Fibroblast of skin of abdomen (primary cell): ENCODE results near the gene AIRE.
"Not testable (repeated sequence)": the region's sequence is repeated elsewhere in the genome, so short reads cannot be mapped to it uniquely, and the experiment has no call there.

ENCODE experiments used
- DNase-seq: peaks from one replicate; pipeline ENCODE4 v3.0.0-alpha.2; 2013

AIRE gene

DNA sequence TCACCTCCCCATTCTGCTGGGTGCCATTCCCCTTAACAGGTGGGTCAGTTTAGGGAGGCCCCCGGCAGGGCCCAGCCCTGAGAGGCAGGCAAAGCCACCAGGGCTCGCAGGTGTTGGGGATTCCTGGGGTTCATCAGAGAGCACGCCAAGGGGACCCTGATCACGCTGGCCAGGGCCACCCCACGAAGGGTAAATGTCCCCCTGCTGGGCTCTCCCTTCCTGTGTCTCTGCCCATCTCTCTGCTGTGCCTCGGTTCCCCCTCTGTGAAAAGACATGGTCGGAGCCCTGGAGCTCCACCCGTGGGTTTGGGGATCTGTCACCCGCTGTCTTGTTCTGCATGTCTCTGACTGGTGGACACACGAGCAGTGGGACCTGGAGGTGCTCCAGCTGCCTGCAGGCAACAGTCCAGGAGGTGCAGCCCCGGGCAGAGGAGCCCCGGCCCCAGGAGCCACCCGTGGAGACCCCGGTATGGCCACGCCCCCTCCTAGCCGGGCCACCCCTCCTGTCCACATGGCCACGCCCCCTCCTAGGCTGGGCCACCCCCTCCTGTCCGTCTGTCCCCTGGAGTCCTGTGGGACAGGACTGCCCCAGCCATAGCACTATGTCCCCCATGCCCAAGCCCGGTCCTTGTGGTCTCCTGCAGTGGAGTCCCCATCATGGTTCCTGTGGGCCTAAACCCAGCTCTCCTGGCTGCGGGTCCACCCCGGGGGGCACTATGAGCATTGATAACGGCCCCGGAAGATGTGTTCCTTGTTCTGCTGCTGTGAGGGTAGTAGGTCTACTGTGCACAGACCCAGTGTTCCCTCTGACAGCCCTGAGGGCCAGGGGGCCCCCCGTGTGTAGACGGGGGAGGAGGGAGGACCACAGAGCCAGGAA is 6.5 kb downstream of the AIRE start:
- no peak for DNase-seq

DNA sequence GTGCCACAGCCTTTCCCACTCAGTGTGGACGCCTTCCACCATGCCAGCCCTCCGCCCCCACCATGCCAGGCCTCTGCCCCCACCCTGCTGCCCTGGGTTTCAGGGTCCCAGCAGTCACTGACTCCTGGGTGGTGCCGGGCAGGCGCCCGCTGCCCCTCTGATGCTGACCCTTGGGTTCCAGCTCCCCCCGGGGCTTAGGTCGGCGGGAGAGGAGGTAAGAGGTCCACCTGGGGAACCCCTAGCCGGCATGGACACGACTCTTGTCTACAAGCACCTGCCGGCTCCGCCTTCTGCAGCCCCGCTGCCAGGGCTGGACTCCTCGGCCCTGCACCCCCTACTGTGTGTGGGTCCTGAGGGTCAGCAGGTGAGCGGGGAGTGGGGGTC is 7.1 kb downstream of the AIRE start:
- DNase-seq, result no peak

DNA sequence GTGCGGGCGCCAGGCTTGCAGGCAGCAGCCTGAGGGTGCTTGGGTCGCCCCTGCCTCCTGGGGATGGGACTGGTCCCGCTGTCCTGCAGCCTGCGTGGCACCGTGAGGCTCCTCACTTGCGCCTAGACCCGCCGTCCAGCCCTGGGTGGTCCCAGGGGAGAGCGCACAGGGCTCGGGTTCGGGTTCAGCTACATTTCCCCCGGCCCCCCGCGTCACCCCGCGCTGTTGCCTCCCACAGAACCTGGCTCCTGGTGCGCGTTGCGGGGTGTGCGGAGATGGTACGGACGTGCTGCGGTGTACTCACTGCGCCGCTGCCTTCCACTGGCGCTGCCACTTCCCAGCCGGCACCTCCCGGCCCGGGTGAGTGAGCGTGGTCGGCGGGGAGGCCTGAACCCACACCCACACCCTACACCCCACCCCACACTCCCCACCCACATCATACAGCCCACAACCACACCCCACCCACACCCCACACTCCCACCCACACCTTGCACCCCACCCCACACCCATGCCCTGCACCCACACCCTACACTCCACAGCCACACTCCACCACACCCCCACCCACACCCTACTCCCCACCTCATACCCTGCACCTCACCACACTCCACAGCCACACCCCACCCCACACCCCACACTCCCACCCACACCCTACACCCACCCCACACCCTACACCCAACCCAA is 8.0 kb downstream of the AIRE start:
- no peak for DNase-seq

DNA sequence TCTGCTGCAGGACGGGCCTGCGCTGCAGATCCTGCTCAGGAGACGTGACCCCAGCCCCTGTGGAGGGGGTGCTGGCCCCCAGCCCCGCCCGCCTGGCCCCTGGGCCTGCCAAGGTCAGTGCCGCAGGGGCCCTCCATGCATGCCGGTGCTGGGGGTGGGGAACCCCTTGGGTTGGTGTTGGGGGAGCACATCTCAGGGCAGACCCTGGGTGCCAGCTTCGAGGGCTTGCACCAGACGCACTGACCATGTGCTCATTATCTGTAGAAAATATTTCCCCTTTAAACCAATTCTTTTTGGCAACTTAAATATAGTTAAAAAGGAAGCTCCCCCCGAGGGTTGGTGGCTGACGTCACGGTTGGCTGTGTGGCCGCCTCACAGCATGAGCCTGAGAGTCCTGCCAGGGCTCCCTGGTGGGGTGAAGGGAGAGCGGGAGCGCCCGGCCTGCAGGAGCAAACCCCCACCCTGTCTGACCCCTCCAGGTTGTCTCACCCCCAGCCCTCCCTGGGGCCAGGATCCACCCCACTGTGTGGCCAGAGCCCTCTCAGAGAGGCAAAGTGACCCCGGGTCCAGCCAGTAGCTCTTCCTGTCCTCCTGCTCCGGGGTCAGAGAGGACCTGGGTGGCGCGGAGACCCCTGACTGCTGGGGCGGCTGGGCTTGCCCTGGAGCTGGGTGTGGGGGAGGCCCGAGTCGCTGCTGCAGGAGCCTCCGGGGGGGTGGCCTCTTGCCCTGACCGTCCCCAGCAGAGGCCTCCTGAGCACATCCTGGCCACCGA is 8.9 kb downstream of the AIRE start:
- peak; percentile 14 for DNase-seq

DNA sequence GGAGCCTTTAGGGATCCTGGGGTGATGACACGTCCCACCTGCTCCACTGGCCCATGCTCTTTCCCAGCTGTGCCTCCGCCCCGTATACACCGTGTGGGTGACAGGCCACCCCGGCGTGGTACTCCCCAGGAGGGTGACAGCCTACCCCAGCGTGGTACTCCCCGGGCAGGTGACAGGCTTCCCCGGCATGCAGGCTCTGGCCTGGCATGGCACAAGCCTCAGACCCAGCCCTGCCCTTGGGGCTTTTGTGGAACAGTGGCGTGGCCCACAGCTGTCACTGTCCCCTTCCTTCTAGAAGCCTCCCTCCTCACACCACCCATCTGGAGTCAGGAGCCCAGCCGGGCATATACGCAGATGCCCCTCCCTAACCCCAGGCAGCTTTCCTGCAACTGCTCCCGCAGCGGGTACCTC is 9.5 kb downstream of the AIRE start:
- no peak for DNase-seq

DNA sequence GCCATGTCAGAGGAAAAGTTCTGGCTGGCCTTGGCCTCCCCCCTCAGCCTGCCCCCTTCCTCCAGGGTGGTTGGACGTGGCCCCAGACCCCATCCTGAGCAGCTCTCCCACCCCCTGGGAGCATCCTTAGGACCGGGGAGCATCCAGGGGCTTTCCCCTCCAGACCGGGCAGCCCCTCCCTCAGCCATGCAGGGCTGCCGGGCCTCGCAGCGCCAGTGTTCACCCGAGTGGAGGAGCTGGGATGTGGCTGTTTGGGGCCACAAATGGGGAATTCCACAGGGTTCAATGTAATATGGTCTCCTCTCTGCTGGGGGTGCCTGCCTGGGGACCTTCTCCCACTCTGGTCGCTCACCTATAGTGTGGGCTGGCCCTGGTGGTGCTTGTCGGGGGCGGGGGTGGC is 10.0 kb downstream of the AIRE start:
- no peak for DNase-seq

DNA sequence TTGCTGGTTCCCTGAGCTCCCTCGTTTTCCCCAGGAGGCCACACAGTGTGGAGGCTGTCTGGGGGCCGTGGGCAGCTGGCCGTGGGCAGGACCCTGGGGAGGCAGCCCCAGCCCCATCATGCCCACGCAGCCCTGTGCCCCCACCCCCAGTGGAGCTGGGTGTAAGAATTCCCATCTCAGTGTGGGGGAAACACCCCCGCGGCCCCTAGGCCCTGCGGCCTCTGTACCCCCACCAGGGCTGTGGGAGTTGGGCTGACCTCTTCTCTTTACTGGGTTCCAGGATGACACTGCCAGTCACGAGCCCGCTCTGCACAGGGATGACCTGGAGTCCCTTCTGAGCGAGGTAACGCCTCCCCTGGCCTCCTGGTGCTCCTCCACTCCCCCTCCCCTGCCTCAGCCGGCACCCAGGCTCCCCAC is 10.4 kb downstream of the AIRE start:
- no peak for DNase-seq

DNA sequence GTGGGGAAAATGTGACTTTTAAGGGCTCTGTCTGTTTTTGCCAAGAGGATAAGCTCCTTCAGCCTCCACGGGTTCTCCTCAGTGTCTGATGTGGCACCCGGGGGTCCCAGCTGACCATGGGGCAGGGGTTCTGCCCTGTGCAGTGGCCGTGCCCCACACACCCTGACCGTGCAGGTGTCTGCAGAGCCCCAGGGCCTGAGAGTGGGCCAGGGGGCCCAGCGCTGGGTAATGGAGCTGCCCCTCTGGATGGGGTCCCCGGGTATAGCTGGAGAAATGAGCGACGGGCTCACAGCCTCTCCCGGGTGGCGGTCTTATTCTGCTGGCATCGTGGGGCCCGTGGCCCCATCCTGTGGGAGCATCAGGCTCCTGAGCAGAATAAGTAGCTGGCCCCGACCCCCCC is 11.2 kb downstream of the AIRE start:
- DNase-seq, result no peak

DNA sequence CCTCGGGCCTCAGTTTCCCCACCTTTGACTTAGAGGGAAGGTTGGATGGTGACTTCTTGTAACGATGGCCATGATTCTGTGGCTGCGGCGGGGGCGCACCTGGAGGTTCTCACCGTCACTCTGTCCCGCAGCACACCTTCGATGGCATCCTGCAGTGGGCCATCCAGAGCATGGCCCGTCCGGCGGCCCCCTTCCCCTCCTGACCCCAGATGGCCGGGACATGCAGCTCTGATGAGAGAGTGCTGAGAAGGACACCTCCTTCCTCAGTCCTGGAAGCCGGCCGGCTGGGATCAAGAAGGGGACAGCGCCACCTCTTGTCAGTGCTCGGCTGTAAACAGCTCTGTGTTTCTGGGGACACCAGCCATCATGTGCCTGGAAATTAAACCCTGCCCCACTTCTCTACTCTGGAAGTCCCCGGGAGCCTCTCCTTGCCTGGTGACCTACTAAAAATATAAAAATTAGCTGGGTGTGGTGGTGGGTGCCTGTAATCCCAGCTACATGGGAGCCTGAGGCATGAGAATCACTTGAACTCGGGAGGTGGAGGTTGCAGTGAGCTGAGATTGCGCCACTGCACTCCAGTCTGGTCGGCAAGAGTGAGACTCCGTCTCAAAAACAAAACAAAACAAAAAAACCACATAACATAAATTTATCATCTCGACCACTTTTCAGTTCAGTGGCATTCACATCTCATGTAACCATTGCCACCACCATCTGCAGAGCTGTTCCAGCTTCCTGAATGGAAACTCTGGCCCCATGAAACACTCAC is 12.0 kb downstream of the AIRE start:
- peak; percentile 74 for DNase-seq

DNA sequence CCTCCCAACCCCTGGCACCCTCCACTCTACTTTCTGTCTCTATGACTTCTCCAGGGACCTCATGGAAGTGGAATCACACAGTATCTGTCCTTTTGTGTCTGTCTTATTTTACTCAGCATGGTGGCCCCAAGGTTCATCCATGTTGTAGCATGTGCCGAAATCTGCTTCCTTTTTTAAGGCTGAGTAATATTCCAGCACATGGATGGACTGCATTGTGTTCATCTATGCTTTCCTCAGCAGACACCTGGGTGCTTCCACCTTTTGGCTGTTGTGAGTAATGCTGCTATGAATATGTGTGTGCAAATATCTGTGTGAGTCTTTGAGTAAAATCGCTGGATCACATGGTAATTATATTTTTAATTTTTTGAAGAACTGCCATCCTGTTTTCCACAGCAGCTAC is 12.6 kb downstream of the AIRE start:
- DNase-seq, result peak; percentile 23

DNA sequence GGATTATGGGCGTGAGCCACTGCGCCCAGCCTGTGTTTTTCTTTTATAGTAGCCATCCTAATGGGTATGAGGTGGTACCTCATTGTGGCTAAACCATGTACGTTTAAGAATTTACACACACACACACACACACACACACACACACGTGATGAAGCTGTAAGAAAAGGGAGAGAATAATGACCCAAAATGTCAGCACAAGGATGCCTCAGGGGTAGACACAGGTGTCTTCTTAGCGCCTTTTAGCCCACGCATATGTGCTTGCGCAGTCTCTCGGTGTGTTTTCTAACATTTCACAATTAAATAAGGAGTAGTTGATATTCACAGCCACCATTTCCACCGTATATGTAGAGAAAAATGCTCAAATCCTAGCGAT is 13.4 kb downstream of the AIRE start:
- peak; percentile 12 for DNase-seq

DNA sequence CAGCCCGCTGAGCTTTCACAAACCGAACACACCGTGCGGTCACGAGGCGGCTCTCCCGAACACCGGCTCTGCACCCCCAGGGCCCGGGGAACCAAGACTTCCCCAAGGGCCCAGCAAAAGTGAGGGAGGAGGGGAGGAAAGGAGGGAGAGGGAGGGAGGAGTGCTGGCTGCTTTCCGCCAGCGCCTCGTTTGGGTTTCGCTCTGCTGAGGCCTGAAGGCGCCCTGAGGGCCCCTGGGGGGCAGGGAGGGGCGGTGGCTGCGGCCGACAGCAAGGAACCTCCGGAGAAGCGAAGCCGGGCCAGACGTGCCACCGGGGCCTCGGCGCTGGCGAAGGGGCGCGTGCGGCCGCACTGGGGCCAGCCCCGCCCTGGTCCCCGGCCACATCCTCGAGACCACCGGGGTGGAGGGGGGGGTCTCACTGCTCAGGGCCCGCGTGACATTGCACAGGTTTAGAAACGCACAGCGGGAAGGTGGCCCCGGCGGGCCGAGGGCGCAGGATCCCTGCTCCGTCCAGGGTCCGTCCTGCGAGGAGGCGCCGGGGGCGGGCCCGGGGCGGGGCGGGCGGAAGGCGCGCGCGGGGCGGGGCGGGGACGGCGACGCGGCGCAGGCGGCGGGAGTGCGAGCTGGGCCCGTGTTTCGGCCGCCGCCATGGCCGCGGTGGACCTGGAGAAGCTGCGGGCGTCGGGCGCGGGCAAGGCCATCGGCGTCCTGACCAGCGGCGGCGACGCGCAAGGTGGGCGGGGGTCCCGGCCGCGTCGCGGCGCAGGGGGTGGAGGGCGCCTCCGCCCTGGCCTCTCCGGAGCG is 14.0 kb downstream of the AIRE start, which contains the start of gene PFKL:
Gene PFKL, plus strand, starts transcription at position 596 of the 804 bp plus-strand sequence. Its CDS starts 53 bp downstream, at position 649.
- peak; percentile 53 for DNase-seq

DNA sequence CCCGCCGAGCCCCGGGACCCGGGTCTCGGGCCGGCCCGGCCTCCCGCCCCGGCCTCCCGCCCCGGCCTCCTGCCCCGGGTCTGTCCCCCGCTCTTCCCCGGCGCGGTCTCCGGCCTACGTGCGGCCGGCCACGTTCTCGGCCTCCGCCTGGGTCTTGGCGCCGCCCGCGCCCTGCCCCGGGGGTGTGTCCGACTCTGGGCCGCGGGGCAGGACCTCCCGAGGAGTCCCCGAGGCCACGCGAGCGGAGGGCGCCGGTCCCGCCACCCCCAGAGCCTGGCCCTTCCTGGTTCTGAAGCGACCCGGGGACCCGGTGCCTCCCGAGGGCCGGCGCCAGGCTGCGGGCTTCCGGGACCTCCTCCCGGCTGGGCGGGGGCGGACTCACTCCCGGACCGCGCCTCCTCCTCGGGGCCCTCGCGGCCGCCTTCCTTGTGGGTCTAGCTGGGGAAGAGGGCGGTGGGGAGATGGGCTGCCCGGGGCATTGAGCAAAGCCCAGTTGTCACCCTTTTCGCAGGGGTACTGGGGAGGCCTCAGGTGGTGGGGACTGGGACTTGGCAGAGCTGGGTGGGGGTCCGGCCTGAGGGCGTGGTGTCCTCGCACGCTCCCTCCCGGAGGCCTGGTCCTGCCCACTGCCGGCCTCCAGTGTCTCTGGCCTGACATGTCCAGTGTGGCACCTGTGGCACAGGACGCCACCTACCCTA is 14.7 kb downstream of the AIRE start:
- peak; percentile 44 for DNase-seq

DNA sequence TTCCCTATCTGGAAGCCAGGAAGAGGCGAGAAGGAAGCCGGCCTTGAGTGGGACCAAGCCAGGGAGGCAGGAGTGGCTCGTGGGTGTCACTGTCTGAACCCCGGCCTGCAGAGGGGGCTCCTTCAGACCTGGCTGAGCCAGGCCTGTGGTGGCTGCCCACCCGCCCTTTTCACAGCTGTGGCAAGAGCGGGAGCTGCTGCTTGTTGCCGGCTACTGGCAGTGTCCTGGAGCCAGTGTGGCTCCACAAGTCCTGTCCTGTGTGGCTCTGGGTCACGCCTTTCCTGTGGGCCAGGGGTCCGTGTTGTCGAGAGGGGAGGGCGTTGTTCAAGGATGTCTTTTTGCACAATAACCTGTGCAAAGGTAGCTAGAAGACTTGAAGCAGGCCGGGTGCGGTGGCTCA is 15.5 kb downstream of the AIRE start:
- DNase-seq, result no peak

DNA sequence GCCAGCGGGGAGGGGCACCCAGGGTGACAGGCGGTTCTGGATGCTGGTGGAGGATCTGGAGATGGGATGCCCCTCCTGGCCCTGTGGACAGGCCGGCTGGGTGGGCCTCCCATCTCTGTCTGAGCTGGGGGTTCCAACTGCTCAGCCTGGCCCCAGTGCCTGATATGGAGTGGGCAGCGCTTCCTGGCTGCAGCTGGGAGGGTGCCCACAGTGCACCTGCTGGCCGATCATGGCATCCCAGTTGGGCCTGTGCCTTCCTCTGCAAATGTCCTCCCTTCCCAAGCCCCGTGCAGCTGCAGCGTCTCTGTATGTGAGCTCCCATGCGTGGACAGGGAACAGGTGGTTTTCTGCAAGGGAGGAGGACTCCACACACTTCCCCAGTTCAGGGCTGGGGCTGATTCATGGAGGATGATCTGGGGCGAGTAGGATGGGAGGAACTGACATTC is 16.3 kb downstream of the AIRE start:
- DNase-seq, result no peak

DNA sequence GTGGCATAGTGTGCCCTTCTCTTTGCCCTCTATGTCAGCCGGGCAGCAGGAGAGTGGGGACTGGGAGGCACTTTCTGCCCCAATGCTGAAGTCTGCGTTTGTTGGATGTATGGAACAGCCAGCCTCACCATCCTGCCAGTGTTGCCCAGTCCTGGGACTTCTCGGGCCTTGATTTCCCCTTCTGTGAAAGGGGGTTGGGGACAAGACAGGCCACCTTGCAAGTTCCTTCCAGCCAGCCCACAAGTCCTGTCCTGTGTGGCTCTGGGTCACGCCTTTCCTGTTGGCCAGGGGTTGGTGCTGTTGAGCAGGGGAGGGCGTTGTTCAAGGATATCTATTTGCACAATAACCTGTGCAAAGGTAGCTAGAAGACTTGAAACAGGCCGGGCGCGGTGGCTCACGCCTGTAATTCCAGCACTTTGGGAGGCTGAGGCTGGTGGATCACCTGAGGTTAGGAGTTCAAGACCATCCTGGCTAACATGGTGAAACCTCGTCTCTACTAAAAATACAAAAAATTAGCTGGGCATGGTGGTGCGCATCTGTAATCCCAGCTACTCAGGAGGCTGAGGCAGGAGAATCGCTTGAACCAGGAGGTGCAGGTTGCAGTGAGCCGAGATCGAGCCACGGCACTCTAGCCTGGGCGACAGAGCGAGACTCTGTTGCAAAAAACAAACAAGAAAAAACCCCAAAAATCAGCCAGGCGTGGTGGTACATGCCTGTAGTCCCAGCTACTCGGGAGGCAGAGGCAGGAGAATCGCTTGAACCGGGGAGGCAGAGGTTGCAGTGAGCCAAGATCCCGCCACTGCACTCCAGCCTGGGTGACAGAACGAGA is 17.1 kb downstream of the AIRE start:
- DNase-seq, result not testable (repeated sequence)

DNA sequence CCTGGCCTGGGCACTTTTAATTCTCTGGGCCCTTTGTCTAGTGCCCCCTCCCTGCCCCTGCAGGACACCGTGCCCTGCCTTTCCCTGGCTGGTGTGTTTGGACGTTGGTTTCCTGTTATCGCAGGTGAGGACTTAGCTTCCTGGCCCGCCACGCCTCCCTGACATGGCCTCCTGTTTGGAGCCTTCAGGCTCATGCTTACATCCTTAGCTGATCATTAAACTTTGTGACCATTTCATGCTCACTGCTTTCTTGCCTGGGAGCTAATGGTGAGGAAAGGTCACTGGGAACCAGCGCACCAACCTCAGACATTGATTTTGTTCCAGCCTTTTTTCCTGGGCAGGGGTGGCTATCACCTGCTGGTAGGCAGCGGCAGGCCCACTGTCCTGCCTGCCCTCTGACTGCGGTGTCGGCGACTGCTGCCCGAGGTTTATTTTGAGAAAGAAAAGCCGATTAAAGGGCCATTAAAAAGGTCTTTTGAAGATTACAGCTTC is 17.9 kb downstream of the AIRE start:
- no peak for DNase-seq

DNA sequence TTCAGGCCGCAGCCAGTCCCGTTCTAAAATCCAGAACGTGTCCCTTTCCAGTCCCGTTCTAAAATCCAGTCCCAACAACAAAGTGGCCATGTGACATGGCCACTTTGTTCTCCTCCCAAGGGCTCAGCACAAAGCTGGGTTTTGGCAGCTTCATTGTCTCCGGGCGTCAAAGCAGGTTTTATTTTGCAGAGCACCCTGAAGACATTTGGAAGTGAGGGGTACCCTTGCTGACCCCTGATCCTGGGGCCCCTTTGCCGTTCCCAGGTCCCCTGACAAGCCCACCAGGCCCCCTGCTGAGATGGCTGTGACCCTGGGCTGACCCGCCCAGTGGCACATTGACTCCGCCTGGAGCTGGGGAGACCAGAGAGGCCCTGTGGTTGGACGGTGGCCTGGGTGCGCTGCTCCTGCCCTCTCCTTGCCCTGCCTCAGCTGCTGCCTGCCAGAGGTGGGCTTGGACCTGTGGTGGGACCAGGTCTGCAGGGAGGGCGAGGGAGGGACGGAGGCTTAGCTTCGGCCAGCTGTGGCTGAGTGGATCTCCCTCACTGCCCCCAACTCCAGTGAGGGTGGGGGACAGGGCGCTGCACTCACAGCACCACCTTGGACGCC is 18.4 kb downstream of the AIRE start:
- no peak for DNase-seq

DNA sequence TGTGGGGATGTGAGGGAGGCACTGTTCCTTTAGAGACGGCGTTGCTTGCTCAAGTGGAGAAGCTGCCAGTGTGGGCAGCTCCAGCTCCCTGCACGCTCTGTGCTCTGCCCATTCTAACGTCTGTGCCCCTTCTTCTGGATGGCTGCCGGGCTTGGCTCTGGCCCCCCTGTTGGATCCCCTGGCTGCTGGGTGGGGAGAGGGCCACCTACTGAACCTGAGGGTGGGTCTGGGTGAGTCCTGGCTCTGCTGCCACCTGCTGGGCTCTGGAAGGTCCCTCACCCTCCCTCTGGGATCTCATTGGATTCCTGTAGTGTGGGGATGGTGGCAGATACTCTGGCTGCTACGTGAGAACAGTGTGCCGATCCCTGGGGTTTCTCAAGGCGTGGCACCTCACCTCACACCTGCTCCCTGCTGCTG is 19.2 kb downstream of the AIRE start:
- DNase-seq, result peak; percentile 31
